GM21381 (cell line): ENCODE measurements around the gene BSG.
"Not testable (repeated sequence)": the region's sequence is repeated elsewhere in the genome, so short reads cannot be mapped to it uniquely, and the experiment has no call there.

ENCODE experiments used
- ATAC-seq: cut with Tn5 transposase; IDR thresholded peaks from one replicate; pipeline ENCODE4 v1.9.1; 2021; ENCODE audit warnings: mild to moderate bottlenecking, moderate library complexity; ENCODE audit not compliant: unreplicated experiment

Gene BSG

DNA sequence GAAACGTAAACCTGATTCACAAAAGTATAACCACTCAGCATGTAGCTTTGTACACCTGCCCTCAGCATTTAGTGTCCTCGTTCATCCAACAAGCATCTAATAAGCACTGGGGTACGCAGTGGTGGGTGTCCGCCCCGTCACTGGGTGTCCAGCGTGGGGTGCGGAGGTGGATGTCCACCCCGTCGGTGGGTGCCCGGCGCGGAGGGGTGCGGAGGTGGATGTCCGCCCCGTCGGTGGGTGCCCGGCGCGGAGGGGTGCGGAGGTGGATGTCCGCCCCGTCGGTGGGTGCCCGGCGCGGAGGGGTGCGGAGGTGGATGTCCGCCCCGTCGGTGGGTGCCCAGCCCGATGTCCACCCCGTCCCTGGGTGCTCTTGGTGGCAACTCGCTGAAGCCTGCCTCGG lies 12.8 kb downstream of the BSG start:
- ATAC-seq, result not testable (repeated sequence)

DNA sequence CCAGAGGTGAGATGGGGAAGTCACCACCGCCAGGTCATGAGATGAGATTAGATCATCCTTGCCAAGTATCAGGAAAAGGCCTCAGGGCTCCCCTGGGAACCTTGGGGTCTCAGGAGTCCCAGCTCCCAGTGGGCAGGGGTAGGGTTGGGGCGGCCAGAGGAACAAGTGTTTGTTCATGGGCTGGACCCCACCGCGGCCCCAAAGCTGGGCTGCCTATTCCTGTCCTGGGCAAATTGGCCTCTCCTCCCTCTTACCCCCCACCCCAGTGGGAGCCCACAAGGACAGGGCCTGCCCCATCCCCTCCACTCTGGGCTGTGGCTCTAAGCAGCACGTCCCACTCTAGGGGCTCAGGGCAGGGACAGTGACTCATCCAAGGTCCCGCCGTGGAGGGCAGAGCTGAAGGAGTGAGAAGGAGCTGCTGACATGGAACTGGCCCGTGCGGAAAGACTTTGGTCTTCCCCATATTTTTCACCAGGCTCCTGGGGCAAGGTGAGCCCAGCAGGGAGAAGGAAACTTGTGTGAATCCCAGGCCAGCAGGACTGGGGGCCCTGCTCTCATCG lies 13.2 kb downstream of the BSG start:
- no peak for ATAC-seq

DNA sequence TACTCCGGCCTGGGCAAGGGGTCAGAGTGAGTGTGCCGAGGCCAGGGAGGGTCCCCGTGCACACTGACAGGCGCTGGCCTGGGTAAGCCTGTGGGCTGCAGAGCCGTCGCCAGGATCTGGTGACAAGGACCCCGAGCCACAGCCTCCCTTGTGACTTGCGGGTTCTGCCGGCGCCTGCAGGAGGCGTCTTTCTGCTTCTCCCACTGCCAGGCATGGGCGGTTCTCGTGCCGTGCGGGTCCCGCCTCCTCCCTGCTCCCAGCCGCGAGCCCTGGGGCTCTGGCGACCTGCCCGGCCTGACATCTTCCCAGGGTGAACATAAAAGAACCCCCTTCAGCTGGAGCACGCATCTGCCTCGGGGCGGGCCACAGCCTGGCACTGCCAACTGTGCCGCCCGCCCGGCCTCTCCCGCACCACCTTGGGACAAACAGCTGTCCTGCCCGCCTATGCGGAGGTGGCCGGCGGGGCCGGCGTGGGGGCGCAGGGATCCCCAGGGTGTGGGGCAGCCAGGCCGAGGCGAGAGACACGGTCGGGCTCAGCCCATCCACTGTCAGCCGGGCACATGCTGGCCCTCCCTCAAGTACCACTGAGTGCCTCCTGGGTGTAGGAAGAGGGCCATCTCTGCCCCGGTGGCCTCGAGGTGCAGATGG lies 15.8 kb downstream of the BSG start:
- ATAC-seq, result no peak

- ATAC-seq, result no peak
Measured at GRCh38 chr19:588741-589692, 16.6 kb downstream of the BSG start.

DNA sequence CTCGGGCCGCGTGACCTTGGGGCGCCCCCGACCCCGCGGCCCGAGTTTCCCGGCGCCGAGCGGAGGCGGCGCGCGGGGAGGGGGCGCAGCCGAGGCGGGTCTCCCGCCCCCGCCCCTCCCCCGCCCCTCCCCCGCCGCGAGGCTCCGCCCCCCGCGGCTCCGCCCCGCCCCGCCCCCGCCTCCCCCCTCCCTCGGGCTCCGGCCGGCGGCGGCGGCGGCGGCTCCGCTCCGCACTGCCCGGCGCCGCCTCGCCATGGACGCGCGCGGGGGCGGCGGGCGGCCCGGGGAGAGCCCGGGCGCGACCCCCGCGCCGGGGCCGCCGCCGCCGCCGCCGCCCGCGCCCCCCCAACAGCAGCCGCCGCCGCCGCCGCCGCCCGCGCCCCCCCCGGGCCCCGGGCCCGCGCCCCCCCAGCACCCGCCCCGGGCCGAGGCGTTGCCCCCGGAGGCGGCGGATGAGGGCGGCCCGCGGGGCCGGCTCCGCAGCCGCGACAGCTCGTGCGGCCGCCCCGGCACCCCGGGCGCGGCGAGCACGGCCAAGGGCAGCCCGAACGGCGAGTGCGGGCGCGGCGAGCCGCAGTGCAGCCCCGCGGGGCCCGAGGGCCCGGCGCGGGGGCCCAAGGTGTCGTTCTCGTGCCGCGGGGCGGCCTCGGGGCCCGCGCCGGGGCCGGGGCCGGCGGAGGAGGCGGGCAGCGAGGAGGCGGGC lies 17.4 kb downstream of the BSG start, which contains the start of gene HCN2:
HCN2 (plus strand) TSS at position 189 of the 703 bp plus-strand sequence; CDS start at position 254, 65 bp downstream.
- no peak for ATAC-seq

GRCh38 chr19:590396-590745 lies 18.0 kb downstream of the BSG start:
- no peak for ATAC-seq

- ATAC-seq, result no peak
Measured at GRCh38 chr19:590750-591098, 18.3 kb downstream of the BSG start.

DNA sequence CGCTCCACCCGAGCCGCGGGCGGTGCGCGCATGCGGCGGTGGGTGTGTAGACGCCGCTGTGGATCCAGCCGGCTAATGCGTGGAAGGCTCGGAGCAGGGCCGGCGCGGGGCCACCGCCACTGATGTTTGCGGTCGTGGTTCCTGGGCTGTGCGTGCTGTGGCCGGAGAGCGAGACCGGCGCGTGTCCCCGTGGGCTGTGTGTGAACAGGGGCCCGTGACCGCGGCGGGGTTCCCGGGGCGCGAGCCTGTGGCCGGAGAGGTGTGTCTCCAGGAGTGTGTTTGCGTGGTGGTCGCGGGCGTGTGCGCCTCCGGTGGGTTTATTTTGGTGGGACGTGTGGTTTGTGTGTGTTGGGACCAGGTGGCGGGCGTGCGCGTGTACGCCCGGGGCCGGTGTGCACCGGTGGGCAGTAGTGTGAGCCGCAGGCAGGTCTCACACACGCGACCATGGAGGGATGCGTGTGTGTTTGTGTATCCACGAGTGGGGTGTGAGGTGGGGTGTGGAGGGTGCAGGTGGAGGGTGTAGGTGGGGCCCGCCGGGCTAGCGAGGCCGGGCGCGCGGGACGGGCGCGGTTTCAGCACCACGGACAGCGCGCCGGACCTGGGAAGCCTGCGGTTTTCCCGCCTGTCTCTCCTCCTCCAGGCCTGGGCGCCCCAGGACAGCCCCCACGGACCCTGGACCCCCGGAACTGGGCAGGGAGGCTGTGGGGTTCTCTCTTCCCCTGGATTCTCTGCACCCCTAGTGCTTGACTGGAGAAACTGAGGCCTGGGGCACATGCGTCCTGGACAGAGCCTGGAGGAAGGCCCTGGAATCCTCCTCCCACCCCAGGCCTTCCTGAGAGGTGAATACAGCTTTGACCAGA lies 18.9 kb downstream of the BSG start:
- ATAC-seq, result no peak

- ATAC-seq, result no peak
Measured at GRCh38 chr19:592101-592500, 19.7 kb downstream of the BSG start.

DNA sequence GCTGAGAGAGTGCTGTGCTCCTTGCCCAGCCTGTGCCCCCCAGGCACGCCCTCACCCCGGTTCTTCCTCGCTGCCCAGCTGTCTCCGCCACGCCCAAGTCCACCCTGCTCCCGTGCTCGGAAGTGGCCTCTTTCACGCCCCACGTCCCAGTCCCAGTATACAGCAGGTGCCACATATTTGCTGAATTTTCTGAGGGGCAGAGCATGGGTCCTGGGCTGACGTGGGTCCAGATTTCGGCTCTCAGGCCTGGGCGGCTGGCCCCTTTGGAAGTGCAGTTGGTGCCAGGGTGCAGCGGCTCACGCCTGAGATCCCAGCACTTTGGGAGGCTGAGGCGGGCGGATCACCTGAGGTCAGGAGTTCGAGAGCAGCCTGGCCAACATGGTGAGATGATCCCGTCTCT lies 20.7 kb downstream of the BSG start:
- ATAC-seq, result no peak

DNA sequence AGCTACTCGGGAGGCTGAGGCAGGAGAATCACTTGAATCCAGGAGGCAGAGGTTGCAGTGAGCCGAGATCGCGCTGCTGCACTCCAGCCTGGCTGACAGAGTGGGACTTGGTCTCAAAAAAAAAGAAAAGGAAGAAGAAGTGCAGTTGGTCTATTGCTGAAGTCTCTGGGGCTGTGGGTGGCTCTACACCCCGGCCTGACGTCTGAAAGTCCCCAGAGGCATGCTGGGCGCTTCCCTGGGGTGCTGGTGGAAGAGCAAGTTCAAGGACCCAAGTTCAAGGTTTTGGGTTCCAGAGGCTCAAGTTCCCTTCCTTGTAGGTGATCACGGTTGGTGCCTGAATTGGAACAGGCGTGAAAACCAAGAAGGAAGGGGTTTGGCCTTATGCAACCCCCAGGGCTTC lies 21.1 kb downstream of the BSG start:
- no peak for ATAC-seq

- ATAC-seq, result no peak
Measured at GRCh38 chr19:594265-594870, 22.0 kb downstream of the BSG start.

- ATAC-seq, result no peak
Measured at GRCh38 chr19:595326-596262, 23.2 kb downstream of the BSG start.

DNA sequence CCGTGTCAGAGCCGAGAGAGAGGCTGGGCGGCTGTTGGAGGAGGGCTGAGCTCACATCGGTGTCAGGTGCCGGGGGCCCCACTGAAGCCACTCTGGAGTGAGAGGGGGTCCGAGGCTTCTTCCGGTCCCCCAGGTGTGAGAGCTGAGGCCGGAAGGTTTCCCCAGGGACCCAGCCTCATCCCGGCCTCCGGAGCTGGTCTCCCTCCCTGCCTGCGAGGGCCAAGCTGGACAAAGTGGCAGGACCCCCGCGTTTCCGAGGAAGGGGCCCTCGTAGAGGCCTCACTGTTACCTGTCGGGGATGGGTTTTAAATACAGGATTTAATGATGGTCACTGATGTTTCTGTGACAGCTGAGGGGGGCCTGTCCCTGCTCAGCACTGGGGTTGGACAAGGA lies 23.9 kb downstream of the BSG start:
- no peak for ATAC-seq

GRCh38 chr19:597406-598315 lies 25.3 kb downstream of the BSG start:
- no peak for ATAC-seq

DNA sequence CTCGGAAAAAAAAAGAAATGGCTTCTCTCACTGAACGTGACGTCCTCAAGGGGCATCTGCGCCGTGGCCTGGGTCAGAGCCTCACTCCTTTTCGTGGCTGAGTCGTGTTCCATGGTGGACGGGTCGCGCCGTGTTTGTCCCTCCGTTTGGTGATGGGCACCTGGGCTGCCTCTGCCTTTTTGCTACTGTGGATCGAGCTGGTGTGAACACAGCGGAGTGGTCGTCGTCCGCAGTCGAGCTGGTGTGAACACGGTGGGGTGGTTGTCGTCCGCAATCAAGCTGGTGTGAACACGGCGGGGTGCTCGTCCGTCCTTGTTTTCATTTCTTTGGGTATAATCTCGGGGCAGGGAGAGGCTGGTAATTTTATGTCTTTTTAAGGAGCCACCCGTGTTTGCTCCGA lies 28.9 kb downstream of the BSG start:
- no peak for ATAC-seq

- no peak for ATAC-seq
Measured at GRCh38 chr19:601790-602189, 29.4 kb downstream of the BSG start.
